Mesenteric fat pad (tissue), 1 donor: ENCODE data around the gene SYNGR3. TPM values are rescaled to one million over a fixed set of nuclear protein-coding genes. Genes with fewer than 3 reads are reported as not detected.
A peak's percentile ranks its signal among the peaks of the same experiment; 100 is the strongest.

ENCODE experiments used
- DNase-seq: peaks from one replicate; pipeline ENCODE4 v3.0.0-alpha.2; 2020; ENCODE audit warnings: low spot score
- total RNA-seq: library from RNA; stranded (reverse); fragmentation: NEBNext Ultra II Directional; extraction: Animal tissue kit (Norgen Biotek cat#: 25700); gene quantifications from one replicate; pipeline ENCODE4 v1.2.1, GENCODE V29; 2021
- donor health status: DM: yes; HTN: yes; CAD: no.

Gene SYNGR3
- total RNA-seq, 1 donor from 2014 or later, result not detected

DNA sequence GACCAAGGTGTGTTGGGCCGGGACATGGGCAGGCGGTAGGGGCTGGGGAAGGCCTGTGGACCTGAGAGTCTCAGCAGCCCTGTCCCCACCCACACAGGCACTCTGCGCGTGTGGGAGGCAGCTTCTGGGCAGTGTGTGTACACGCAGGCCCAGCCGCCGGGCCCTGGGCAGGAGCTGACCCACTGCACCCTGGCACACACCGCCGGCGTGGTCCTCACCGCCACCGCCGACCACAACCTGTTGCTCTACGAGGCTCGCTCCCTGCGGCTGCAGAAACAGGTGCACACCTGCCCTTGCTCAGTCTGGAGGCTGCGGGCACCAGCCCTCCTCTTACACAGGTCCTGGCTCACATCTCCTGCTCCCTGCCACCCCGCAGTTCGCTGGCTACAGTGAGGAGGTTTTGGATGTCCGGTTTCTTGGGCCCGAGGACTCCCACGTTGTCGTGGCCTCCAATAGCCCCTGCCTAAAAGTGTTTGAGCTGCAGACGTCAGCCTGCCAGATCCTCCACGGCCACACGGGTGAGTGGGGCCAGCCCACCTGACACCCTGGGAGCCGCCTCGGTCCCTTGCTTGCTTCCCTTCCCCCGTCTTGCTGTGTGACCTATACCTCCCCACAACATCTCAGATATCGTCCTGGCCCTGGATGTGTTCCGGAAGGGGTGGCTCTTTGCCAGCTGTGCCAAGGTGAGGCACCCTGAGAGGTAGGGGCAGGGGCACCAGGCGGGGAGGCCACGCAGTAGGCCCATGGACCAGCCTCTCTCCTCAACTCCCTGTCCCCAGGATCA is 14.1 kb upstream of the SYNGR3 start:
- DNase-seq, result no peak

- DNase-seq, result no peak
Observed at GRCh38 chr16:1976216-1976520, 13.6 kb upstream of the SYNGR3 start.

- DNase-seq, result no peak
Observed at GRCh38 chr16:1976951-1977874, 12.6 kb upstream of the SYNGR3 start.

GRCh38 chr16:1977875-1978268 is 11.9 kb upstream of the SYNGR3 start:
- DNase-seq, result no peak

DNA sequence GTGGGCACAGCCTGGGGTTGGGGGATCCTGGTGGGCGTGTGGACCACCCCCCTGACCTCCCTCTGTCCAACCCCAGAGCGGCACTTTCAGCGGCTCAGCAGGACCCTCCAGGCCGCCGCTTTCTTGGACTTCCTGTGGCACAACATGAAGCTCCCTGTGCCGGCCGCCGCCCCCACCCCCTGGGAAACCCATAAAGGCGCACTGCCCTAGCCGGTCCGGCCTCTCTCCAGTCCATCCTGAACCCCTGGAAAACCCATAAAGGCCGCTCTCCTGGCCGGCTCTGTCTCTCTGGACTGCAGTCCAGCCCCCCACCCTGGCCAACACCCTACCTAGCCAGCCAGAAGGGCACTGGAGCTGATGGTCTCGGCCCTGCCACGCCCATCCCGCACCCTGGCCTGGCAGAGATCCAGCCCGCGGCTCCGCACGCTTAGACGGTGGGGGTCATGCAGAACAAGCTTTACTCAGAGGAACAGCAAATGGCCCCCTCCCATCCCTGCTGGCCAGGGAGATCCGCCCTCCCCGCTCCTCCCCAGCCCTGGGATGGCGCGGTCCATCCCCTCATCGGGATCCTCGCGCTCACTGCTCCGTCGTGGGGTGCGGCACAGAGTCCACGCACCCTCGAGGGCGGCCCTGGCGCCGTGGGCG is 11.2 kb upstream of the SYNGR3 start:
- no peak for DNase-seq

GRCh38 chr16:1979271-1980029 is 10.3 kb upstream of the SYNGR3 start:
- DNase-seq, result no peak

GRCh38 chr16:1980030-1980769 is 9.6 kb upstream of the SYNGR3 start:
- DNase-seq, result no peak

GRCh38 chr16:1980770-1981087 is 9.0 kb upstream of the SYNGR3 start:
- DNase-seq, result no peak

- no peak for DNase-seq
Observed at GRCh38 chr16:1981398-1981836, 8.4 kb upstream of the SYNGR3 start, which contains the start of gene NOXO1. TSS of gene NOXO1 (minus strand) at chr16:1981469. CDS start at chr16:1981179, 290 bp downstream.

- no peak for DNase-seq
Observed at GRCh38 chr16:1982013-1982433, 7.7 kb upstream of the SYNGR3 start.

DNA sequence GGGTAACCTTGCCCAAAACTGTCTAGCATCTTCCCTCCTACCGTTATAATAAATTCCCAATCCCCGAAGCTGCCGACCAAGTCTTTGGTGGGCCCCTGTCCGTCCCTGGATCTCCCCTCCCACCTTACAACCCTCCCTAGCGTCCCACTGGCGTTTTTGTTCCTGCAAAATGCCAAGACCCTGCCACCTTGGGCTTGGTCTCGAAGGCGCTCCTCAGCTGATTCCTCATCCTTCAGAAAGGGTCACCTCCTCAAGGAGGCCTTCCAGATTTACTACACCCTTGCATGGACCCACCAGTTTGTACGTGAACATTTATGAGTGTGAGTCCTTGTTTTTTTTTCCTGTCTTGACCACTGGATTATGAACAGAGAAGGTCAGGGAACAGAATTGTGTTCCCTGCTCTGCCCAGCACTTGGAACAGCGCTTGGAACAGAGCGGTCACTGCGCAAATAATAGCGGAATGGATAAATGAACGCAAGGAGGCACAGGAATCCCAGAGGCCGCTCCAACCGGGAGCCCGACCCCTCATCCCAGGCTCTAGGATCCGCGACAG is 6.7 kb upstream of the SYNGR3 start:
- DNase-seq, result no peak

GRCh38 chr16:1983544-1984346 is 6.0 kb upstream of the SYNGR3 start, which contains the start of gene GFER:
TSS of gene GFER (plus strand) at chr16:1984193. CDS start at chr16:1984219, 26 bp downstream.
- DNase-seq, result peak; percentile 98

GRCh38 chr16:1984347-1985225 is 5.2 kb upstream of the SYNGR3 start:
- DNase-seq, result no peak

- no peak for DNase-seq
Observed at GRCh38 chr16:1985466-1986150, 4.2 kb upstream of the SYNGR3 start.

DNA sequence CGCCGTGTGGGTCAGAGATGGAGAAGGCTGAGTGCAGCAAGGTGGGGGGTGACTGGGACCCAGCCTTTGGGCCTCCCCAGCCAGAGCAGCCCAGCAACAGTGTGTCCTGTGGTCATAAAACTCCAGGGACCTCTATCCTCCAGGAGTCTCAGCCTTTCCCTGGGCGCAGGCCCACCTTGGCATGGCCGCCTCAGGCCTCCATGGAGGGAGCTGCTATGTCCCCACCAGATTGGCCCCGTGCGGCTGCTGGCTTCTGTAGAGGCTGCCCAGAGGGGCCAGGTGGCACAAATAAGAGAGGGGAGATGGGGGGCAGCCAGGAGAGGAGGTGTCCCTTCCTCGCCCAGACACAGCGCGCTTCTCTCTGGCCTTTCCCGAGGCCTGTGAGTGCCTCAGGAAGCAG is 2.6 kb upstream of the SYNGR3 start:
- DNase-seq, result no peak

GRCh38 chr16:1990101-1990350 is 256 bp downstream of the SYNGR3 start:
- DNase-seq, result no peak

DNA sequence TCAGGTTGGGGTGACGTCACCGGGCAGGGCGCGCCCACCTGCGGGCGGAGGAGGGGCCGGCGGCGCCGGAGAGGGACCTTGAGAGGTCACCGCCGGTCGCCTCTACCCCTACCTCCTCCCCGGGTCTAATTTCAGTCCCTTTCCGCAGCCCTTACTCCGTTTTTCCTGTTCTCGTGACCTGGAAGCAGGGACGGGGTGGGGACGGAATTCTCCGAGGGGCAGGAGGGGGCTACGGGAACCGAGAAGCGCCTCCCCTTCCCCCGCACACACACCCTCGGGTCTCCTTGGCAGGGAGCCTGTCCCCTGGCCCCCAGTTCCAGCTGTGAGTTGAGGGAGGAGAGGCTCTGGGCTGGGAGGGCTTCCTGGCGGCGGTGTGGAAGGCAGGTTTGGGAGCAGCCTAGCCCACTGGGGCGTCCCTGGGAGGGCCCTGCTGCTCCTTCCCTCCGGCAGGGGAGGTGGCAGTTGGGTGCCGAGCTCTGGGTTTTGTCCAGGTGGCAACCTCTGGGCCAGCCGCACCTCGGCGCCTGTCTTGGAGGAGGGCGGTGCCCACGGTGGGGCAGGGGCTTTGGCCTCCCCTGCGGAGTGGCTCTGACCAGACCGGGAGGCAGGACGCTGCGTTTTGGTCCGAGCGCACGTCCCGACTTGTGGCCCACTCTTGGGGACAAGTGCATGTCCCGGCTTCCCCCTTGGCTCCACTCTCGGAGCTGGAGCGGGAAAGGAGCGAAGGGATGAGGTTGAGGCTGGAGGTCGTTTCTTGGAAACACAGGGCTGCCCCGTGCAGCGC is 773 bp downstream of the SYNGR3 start:
- DNase-seq, result no peak
